ENCODE results near the gene GDE1.

Gene GDE1

DNA sequence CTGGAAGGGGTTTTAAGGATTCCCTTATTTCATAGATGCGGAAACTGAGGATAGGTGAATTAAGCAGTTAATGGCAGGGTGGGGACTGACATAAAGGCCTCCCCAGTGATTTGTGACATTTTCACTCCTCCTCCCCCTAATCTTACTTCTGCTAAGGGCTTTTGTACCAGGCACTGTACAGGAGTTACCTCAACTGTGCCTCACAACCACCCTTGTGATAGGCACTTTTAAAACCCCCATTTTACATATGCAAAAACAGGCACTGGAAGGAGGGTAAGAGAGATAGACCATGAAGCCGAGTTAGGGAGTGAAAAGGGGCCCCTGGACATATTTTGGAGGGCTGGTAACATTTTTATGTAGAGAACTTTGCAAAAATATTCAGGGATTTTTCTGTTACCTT lies 862 bp upstream of the GDE1 start:
- TF ChIP-seq TAF1 (IDR thresholded peaks at IDR 0.05; ENCODE audit: borderline replicate concordance, insufficient read depth, low read length): no peak
- TF ChIP-seq, protein P1, sequence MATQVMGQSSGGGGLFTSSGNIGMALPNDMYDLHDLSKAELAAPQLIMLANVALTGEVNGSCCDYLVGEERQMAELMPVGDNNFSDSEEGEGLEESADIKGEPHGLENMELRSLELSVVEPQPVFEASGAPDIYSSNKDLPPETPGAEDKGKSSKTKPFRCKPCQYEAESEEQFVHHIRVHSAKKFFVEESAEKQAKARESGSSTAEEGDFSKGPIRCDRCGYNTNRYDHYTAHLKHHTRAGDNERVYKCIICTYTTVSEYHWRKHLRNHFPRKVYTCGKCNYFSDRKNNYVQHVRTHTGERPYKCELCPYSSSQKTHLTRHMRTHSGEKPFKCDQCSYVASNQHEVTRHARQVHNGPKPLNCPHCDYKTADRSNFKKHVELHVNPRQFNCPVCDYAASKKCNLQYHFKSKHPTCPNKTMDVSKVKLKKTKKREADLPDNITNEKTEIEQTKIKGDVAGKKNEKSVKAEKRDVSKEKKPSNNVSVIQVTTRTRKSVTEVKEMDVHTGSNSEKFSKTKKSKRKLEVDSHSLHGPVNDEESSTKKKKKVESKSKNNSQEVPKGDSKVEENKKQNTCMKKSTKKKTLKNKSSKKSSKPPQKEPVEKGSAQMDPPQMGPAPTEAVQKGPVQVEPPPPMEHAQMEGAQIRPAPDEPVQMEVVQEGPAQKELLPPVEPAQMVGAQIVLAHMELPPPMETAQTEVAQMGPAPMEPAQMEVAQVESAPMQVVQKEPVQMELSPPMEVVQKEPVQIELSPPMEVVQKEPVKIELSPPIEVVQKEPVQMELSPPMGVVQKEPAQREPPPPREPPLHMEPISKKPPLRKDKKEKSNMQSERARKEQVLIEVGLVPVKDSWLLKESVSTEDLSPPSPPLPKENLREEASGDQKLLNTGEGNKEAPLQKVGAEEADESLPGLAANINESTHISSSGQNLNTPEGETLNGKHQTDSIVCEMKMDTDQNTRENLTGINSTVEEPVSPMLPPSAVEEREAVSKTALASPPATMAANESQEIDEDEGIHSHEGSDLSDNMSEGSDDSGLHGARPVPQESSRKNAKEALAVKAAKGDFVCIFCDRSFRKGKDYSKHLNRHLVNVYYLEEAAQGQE (IDR thresholded peaks at IDR 0.05; ENCODE audit: insufficient read depth in 1 of 2, low read depth in 2 of 2, low read length in 2 of 2): no peak
- no peak for TF ChIP-seq POLR2AphosphoS5 (IDR thresholded peaks at IDR 0.05; ENCODE audit: low read depth, low read length)
- TF ChIP-seq FOXP2 (optimal IDR thresholded peaks at IDR 0.05; ENCODE audit: borderline replicate concordance, extremely low read depth, extremely low read length, insufficient read depth): no peak
- no peak for TF ChIP-seq SIN3A (IDR thresholded peaks at IDR 0.05; ENCODE audit: borderline replicate concordance, insufficient read depth, low read length)

DNA sequence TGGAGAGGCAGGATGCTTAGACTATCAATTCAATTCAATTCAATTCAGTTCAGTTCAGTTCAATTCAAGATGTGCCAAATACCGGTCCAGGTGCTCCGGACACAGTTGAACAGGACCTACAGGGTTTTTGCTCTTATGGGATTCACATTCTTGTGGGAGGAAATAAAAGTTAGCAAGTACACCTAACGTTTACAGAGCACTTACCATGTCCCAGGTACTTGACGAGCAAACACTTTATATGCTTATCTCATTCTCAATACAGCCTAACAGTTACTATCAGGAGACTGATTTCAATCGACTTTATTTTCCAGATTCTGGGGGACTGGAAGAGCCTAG lies 467 bp upstream of the GDE1 start:
- TF ChIP-seq TAF1 (IDR thresholded peaks at IDR 0.05; ENCODE audit: borderline replicate concordance, insufficient read depth, low read length) (no peak), POLR2AphosphoS5 (IDR thresholded peaks at IDR 0.05; ENCODE audit: low read depth, low read length) (no peak), FOXP2 (optimal IDR thresholded peaks at IDR 0.05; ENCODE audit: borderline replicate concordance, extremely low read depth, extremely low read length, insufficient read depth) (no peak), SIN3A (IDR thresholded peaks at IDR 0.05; ENCODE audit: borderline replicate concordance, insufficient read depth, low read length) (no peak)
- TF ChIP-seq, protein P1 (IDR thresholded peaks at IDR 0.05; ENCODE audit: insufficient read depth in 1 of 2, low read depth in 2 of 2, low read length in 2 of 2): no peak

DNA sequence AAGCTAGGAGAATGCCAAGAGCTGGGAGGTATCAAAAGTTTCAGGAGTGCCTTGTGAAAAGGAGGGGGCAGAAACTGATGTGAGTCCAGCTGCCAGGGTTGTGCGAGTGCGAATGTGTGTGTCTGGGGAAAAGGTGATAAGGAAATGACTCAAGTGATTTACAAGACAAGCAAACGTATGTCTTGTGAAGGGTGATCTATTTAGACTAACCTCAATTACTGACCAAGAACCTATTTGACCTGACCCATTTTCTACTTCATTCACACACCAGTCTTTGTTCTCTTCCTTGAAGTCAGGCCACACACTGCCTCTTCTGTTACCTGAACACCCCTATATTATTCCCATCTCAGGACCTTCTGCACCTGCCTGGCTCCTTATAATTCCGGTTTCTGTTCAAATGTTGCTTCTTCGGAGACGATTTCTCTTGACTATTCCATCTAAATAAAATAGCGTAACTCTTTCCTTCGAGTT lies 1.0 kb downstream of the GDE1 start:
- TF ChIP-seq, protein P1 (IDR thresholded peaks at IDR 0.05; ENCODE audit: insufficient read depth in 1 of 2, low read depth in 2 of 2, low read length in 2 of 2): no peak
- no peak for TF ChIP-seq FOXP2 (optimal IDR thresholded peaks at IDR 0.05; ENCODE audit: borderline replicate concordance, extremely low read depth, extremely low read length, insufficient read depth)
- TF ChIP-seq TAF1 (IDR thresholded peaks at IDR 0.05; ENCODE audit: borderline replicate concordance, insufficient read depth, low read length): no peak
- no peak for TF ChIP-seq POLR2AphosphoS5 (IDR thresholded peaks at IDR 0.05; ENCODE audit: low read depth, low read length)
- TF ChIP-seq SIN3A (IDR thresholded peaks at IDR 0.05; ENCODE audit: borderline replicate concordance, insufficient read depth, low read length): no peak

DNA sequence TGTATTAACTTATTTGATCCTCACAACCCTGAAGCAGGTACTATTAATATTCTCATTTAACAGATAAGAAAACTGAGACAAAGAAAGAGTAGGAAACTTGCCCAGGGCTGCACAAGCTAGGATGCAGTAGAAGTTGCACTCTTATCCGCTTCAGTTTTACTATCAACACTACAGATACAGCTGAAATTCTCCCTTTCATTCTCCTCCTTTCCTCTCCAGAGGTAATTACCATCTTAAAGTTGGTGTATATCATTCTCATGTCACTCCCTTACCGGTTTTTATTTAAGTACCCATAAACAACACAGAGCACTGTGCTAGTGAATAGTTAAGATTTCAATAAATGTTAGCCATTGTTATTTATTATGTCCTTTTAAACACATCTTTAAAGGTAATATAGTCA lies 3.5 kb downstream of the GDE1 start:
- TF ChIP-seq, protein P1 (IDR thresholded peaks at IDR 0.05; ENCODE audit: insufficient read depth in 1 of 2, low read depth in 2 of 2, low read length in 2 of 2): no peak
- TF ChIP-seq POLR2AphosphoS5 (IDR thresholded peaks at IDR 0.05; ENCODE audit: low read depth, low read length): no peak
- TF ChIP-seq TAF1 (IDR thresholded peaks at IDR 0.05; ENCODE audit: borderline replicate concordance, insufficient read depth, low read length): no peak
- no peak for TF ChIP-seq FOXP2 (optimal IDR thresholded peaks at IDR 0.05; ENCODE audit: borderline replicate concordance, extremely low read depth, extremely low read length, insufficient read depth)
- no peak for TF ChIP-seq SIN3A (IDR thresholded peaks at IDR 0.05; ENCODE audit: borderline replicate concordance, insufficient read depth, low read length)

Data from PFSK-1 (cell line).